Gastroesophageal sphincter (tissue), 3 donors: ENCODE measurements around the gene DMRTA2.

Experiments
- CTCF ChIP-seq, 4 experiments: fragments of 200-600 bp in 2 of 4; fragments of 450-650 bp in 2 of 4; sonication (generic) in 1 of 4; IDR thresholded peaks; one replicate each; pipeline ENCODE4 v1.5.1; 2017 to 2019; ENCODE audit warnings: antibody characterized with exemption in 4 of 4, mild to moderate bottlenecking in 2 of 4, moderate library complexity in 2 of 4
- POLR2AphosphoS5 ChIP-seq: sonication (generic); formaldehyde crosslinking; IDR thresholded peaks from one replicate; pipeline ENCODE4 v1.6.1; 2017; ENCODE audit warnings: antibody characterized with exemption

GRCh38 chr1:50418600-50419109 lies 4.6 kb downstream of the DMRTA2 start:
- no peak for TF ChIP-seq POLR2AphosphoS5
- no peak for TF ChIP-seq CTCF (IDR thresholded peaks at IDR 0.05)
